Right atrium auricular region (tissue), 2 donors: ENCODE data around the gene GIGYF2. TPM values are rescaled to one million over a fixed set of nuclear protein-coding genes. Genes with fewer than 3 reads are reported as not detected.
A peak's percentile ranks its signal among the peaks of the same experiment; 100 is the strongest.

Source experiments
- DNase-seq: peaks from one replicate; pipeline ENCODE4 v3.0.0-alpha.2; 2019; ENCODE audit warnings: low spot score
- H3K27ac ChIP-seq, 2 donors: fragments of 200-600 bp; sonication (generic); 1 replicate in 1 of 2; 2 replicates in 1 of 2; pipeline ENCODE4 v1.5.1; 2016 to 2019
- H3K27me3 ChIP-seq, 2 donors: fragments of 200-600 bp; sonication (generic); one replicate each; pipeline versions ENCODE4 v1.5.1 to v1.6.0; 2017 to 2019
- H3K36me3 ChIP-seq: fragments of 200-600 bp; sonication (generic); one replicate; pipeline ENCODE4 v1.5.1; 2016
- H3K4me1 ChIP-seq, 2 donors: fragments of 200-600 bp; sonication (generic); one replicate each; pipeline versions ENCODE4 v1.5.1 to v1.6.0; 2017 to 2019
- H3K4me3 ChIP-seq, 2 donors: fragments of 200-600 bp; sonication (generic); 1 replicate in 1 of 2; 2 replicates in 1 of 2; pipeline ENCODE4 v1.5.1; 2017 to 2019; ENCODE audit warnings: mild to moderate bottlenecking in 1 of 2, moderate library complexity in 1 of 2
- H3K9me3 ChIP-seq, 2 donors: fragments of 200-600 bp; sonication (generic); one replicate each; pipeline ENCODE4 v1.5.1; 2019
- CTCF ChIP-seq, 2 donors: fragments of 200-600 bp; sonication (generic); IDR thresholded peaks; one replicate each; pipeline ENCODE4 v1.5.1; 2019; ENCODE audit warnings: antibody characterized with exemption in 2 of 2
- total RNA-seq, 2 donors: library from RNA; depleted of rRNA; stranded (reverse); fragments of >200 nt; gene quantifications; one replicate each; pipeline ENCODE4 v1.1.0, GENCODE V29; 2016

Gene GIGYF2
- total RNA-seq, 2 donors from 2014 or later = 48.4 to 57.1 TPM

GRCh38 chr2:232836934-232837333, 139.8 kb downstream of the GIGYF2 start:
- TF ChIP-seq CTCF (IDR thresholded peaks at IDR 0.05) = no peak
- no peak overlapping the region for H3K4me3 ChIP-seq
- peaks cover 59% of the 10 kb centered on the region for H3K36me3 ChIP-seq
- no peak overlapping the region for H3K27ac ChIP-seq
- H3K9me3 ChIP-seq = no peaks in the 10 kb centered on the region
- peaks cover 0 to 30% of the 10 kb centered on the region in 2 donors for H3K4me1 ChIP-seq
- DNase-seq = no peak
- H3K27me3 ChIP-seq = no peaks in the 10 kb centered on the region

- H3K9me3 ChIP-seq = no peaks in the 10 kb centered on the region
- H3K36me3 ChIP-seq = peaks cover 53% of the 10 kb centered on the region
- no peak for TF ChIP-seq CTCF (IDR thresholded peaks at IDR 0.05)
- H3K27me3 ChIP-seq = no peaks in the 10 kb centered on the region
- H3K27ac ChIP-seq = no peak overlapping the region
- DNase-seq = no peak
- H3K4me3 ChIP-seq = no peak overlapping the region
- H3K4me1 ChIP-seq = peaks cover 0 to 30% of the 10 kb centered on the region in 2 donors
Observed at GRCh38 chr2:232838406-232838874, 141.3 kb downstream of the GIGYF2 start.

- H3K27ac ChIP-seq = no peak overlapping the region
- DNase-seq = no peak
- H3K9me3 ChIP-seq = no peaks in the 10 kb centered on the region
- H3K36me3 ChIP-seq = peaks cover 58% of the 10 kb centered on the region
- H3K27me3 ChIP-seq = no peaks in the 10 kb centered on the region
- peaks cover 0 to 22% of the 10 kb centered on the region in 2 donors for H3K4me1 ChIP-seq
- no peak overlapping the region for H3K4me3 ChIP-seq
- TF ChIP-seq CTCF (IDR thresholded peaks at IDR 0.05) = no peak
Observed at GRCh38 chr2:232839411-232840079, 142.4 kb downstream of the GIGYF2 start.

- peaks cover 66% of the 10 kb centered on the region for H3K36me3 ChIP-seq
- TF ChIP-seq CTCF (IDR thresholded peaks at IDR 0.05) = no peak
- no peak overlapping the region for H3K4me3 ChIP-seq
- H3K9me3 ChIP-seq = no peaks in the 10 kb centered on the region
- H3K27me3 ChIP-seq = no peaks in the 10 kb centered on the region
- H3K27ac ChIP-seq = no peak overlapping the region
- DNase-seq = no peak
- H3K4me1 ChIP-seq = peaks cover 0 to 17% of the 10 kb centered on the region in 2 donors
Observed at GRCh38 chr2:232842689-232843088, 145.6 kb downstream of the GIGYF2 start.

- no peaks in the 10 kb centered on the region for H3K9me3 ChIP-seq
- no peak overlapping the region for H3K27ac ChIP-seq
- H3K36me3 ChIP-seq = peaks cover 77% of the 10 kb centered on the region
- TF ChIP-seq CTCF (IDR thresholded peaks at IDR 0.05) = peak in 1 of 2 donors; percentile 53
- H3K27me3 ChIP-seq = no peaks in the 10 kb centered on the region
- H3K4me3 ChIP-seq = no peak overlapping the region
- peaks cover 0 to 6% of the 10 kb centered on the region in 2 donors for H3K4me1 ChIP-seq
- no peak for DNase-seq
Observed at GRCh38 chr2:232843834-232844233, 146.7 kb downstream of the GIGYF2 start.

GRCh38 chr2:232846055-232846454, 148.9 kb downstream of the GIGYF2 start:
- no peaks in the 10 kb centered on the region for H3K27me3 ChIP-seq
- no peak for TF ChIP-seq CTCF (IDR thresholded peaks at IDR 0.05)

More at GRCh38 chr2:232846055-232846454, 148.9 kb downstream of the GIGYF2 start:
- no peaks in the 10 kb centered on the region for H3K4me1 ChIP-seq
- H3K9me3 ChIP-seq = no peaks in the 10 kb centered on the region
- DNase-seq = no peak
- H3K4me3 ChIP-seq = no peak overlapping the region
- peaks cover 89% of the 10 kb centered on the region for H3K36me3 ChIP-seq
- no peak overlapping the region for H3K27ac ChIP-seq
